LoVo (cell line): ENCODE data around the gene PDZD2.

Experiments used
- DNase-seq: peaks from one replicate; pipeline ENCODE4 v3.0.0-alpha.2; 2016; ENCODE audit warnings: low spot score

The PDZD2 gene

GRCh38 chr5:31638345-31638744 lies 586 bp upstream of the PDZD2 start:
- DNase-seq, result no peak

GRCh38 chr5:31639481-31640411 lies 815 bp downstream of the PDZD2 start:
- DNase-seq, result no peak

GRCh38 chr5:31640573-31640972 lies 1.6 kb downstream of the PDZD2 start:
- no peak for DNase-seq

- DNase-seq, result no peak
These were observed 2.1 kb downstream of the PDZD2 start for GRCh38 chr5:31641059-31641458.

- no peak for DNase-seq
These were observed 2.6 kb downstream of the PDZD2 start for GRCh38 chr5:31641575-31641974.

GRCh38 chr5:31645420-31646081 lies 6.6 kb downstream of the PDZD2 start:
- DNase-seq, result no peak

- no peak for DNase-seq
These were observed 9.4 kb downstream of the PDZD2 start for GRCh38 chr5:31648326-31648725.

GRCh38 chr5:31651241-31651640 lies 12.3 kb downstream of the PDZD2 start:
- no peak for DNase-seq

- no peak for DNase-seq
These were observed 16.6 kb downstream of the PDZD2 start for GRCh38 chr5:31655491-31655890.

- DNase-seq, result no peak
These were observed 17.9 kb downstream of the PDZD2 start for GRCh38 chr5:31656806-31657205.

GRCh38 chr5:31657315-31657979 lies 18.5 kb downstream of the PDZD2 start:
- DNase-seq, result no peak

GRCh38 chr5:31661257-31661656 lies 22.3 kb downstream of the PDZD2 start:
- no peak for DNase-seq

GRCh38 chr5:31663519-31663918 lies 24.6 kb downstream of the PDZD2 start:
- no peak for DNase-seq

GRCh38 chr5:31664566-31664965 lies 25.6 kb downstream of the PDZD2 start:
- DNase-seq, result peak; percentile 9

- no peak for DNase-seq
These were observed 32.4 kb downstream of the PDZD2 start for GRCh38 chr5:31671339-31671741.

GRCh38 chr5:31674371-31674951 lies 35.5 kb downstream of the PDZD2 start:
- DNase-seq, result no peak

- DNase-seq, result no peak
These were observed 36.5 kb downstream of the PDZD2 start for GRCh38 chr5:31675472-31675871.

- no peak for DNase-seq
These were observed 39.2 kb downstream of the PDZD2 start for GRCh38 chr5:31678180-31678579.

- no peak for DNase-seq
These were observed 41.6 kb downstream of the PDZD2 start for GRCh38 chr5:31680528-31680927.

GRCh38 chr5:31682025-31682424 lies 43.1 kb downstream of the PDZD2 start:
- no peak for DNase-seq

GRCh38 chr5:31682851-31683250 lies 43.9 kb downstream of the PDZD2 start:
- no peak for DNase-seq

GRCh38 chr5:31688515-31689092 lies 49.7 kb downstream of the PDZD2 start:
- DNase-seq, result no peak
